ENCODE results near the gene MXD4. TPM values are rescaled to one million over a fixed set of nuclear protein-coding genes. Genes with fewer than 3 reads are reported as not detected.

The MXD4 gene
- polyA plus RNA-seq, 1 donor (not counting 4 experiments of a cell fraction or from before 2014, with no cell fraction given) = 26.0 TPM

- Histone ChIP-seq H3K27me3 (ENCODE audit: control insufficient read depth, extremely low read depth, insufficient read depth, low read length) (no peaks in the 10 kb centered on the region), H4K20me1 (ENCODE audit: control insufficient read depth, extremely low read depth, insufficient read depth, low read length) (no peaks in the 10 kb centered on the region), H3K9me1 (ENCODE audit: control insufficient read depth, extremely low read depth, insufficient read depth, low read length) (no peaks in the 10 kb centered on the region), H3K4me3 (ENCODE audit: control insufficient read depth in 2 of 3, extremely low read depth in 1 of 3, insufficient read depth in 2 of 3, low read depth in 1 of 3, low read length in 3 of 3) (no peak overlapping the region), H3K9ac (ENCODE audit: control insufficient read depth, extremely low read depth, insufficient read depth, low read length) (no peak overlapping the region), H2AFZ (ENCODE audit: control insufficient read depth, low read length) (no peak overlapping the region), H3K9me3 (ENCODE audit: control insufficient read depth, low read depth, low read length) (no peaks in the 10 kb centered on the region), H3K27ac (ENCODE audit: control insufficient read depth, insufficient read depth, low read length) (no peak overlapping the region), H3K4me2 (ENCODE audit: control insufficient read depth, extremely low read depth, insufficient read depth, low read depth, low read length) (no peak overlapping the region), H3K4me1 (ENCODE audit: control insufficient read depth, extremely low read depth, insufficient read depth, low read length) (no peaks in the 10 kb centered on the region), H3K79me2 (ENCODE audit: control insufficient read depth, insufficient read depth, low read length) (no peaks in the 10 kb centered on the region), H3K36me3 (ENCODE audit: control insufficient read depth in 2 of 2, extremely low read depth in 1 of 2, insufficient read depth in 2 of 2, low read length in 2 of 2) (no peaks in the 10 kb centered on the region)
- dilution Hi-C loops (cut with MboI; ENCODE audit: extremely low pct_ligation_motif_present, low sequenced_read_pairs) = no loop called here
- FAIRE-seq = no peak
- TF ChIP-seq CTCF (optimal IDR thresholded peaks at IDR 0.05 in 1 of 3, IDR thresholded peaks at IDR 0.05 in 1 of 3, conservative IDR thresholded peaks at IDR 0.05 in 1 of 3; ENCODE audit: extremely low read depth in 1 of 3, insufficient read depth in 2 of 3, low read length in 3 of 3) (no peak), EZH2 (IDR thresholded peaks at IDR 0.05; ENCODE audit: low read length) (no peak)
- no peak for DNase-seq (ENCODE audit: low read depth, low spot score)
These were observed 16.0 kb upstream of the MXD4 start for GRCh38 chr4:2277956-2278355.

- no peak overlapping the region for H3K27ac ChIP-seq (ENCODE audit: control insufficient read depth, insufficient read depth, low read length)
- no peaks in the 10 kb centered on the region for H3K36me3 ChIP-seq (ENCODE audit: control insufficient read depth in 2 of 2, extremely low read depth in 1 of 2, insufficient read depth in 2 of 2, low read length in 2 of 2)
- no peaks in the 10 kb centered on the region for H3K9me3 ChIP-seq (ENCODE audit: control insufficient read depth, low read depth, low read length)
- TF ChIP-seq EZH2 (IDR thresholded peaks at IDR 0.05; ENCODE audit: low read length) = no peak
- H3K4me3 ChIP-seq (ENCODE audit: control insufficient read depth in 2 of 3, extremely low read depth in 1 of 3, insufficient read depth in 2 of 3, low read depth in 1 of 3, low read length in 3 of 3) = no peak overlapping the region
- H3K79me2 ChIP-seq (ENCODE audit: control insufficient read depth, insufficient read depth, low read length) = no peaks in the 10 kb centered on the region
- DNase-seq (ENCODE audit: low read depth, low spot score) = no peak
- FAIRE-seq = no peak
- no peak overlapping the region for H2AFZ ChIP-seq (ENCODE audit: control insufficient read depth, low read length)
- H3K9ac ChIP-seq (ENCODE audit: control insufficient read depth, extremely low read depth, insufficient read depth, low read length) = no peak overlapping the region
- H4K20me1 ChIP-seq (ENCODE audit: control insufficient read depth, extremely low read depth, insufficient read depth, low read length) = no peaks in the 10 kb centered on the region
- H3K4me2 ChIP-seq (ENCODE audit: control insufficient read depth, extremely low read depth, insufficient read depth, low read depth, low read length) = no peak overlapping the region
- H3K9me1 ChIP-seq (ENCODE audit: control insufficient read depth, extremely low read depth, insufficient read depth, low read length) = no peaks in the 10 kb centered on the region
- no peaks in the 10 kb centered on the region for H3K4me1 ChIP-seq (ENCODE audit: control insufficient read depth, extremely low read depth, insufficient read depth, low read length)
- dilution Hi-C loops (cut with MboI; ENCODE audit: extremely low pct_ligation_motif_present, low sequenced_read_pairs) = no loop called here
- H3K27me3 ChIP-seq (ENCODE audit: control insufficient read depth, extremely low read depth, insufficient read depth, low read length) = no peaks in the 10 kb centered on the region
These were observed 14.8 kb upstream of the MXD4 start for GRCh38 chr4:2276581-2277325.

Data from keratinocyte (primary cell).